ENCODE data around the gene SUPT5H.

SUPT5H gene

GRCh38 chr19:39410017-39410830 is 35.2 kb upstream of the SUPT5H start:
- TF ChIP-seq CTCF (IDR thresholded peaks at IDR 0.05; ENCODE audit: low read depth, low read length) (no peak), POLR2A (IDR thresholded peaks at IDR 0.05; ENCODE audit: extremely low read depth, insufficient read length) (no peak), MYC (IDR thresholded peaks at IDR 0.05; ENCODE audit: low read depth, low read length) (no peak), MAX (IDR thresholded peaks at IDR 0.05; ENCODE audit: low read depth, low read length) (no peak)
- peak; percentile 80 for DNase-seq (ENCODE audit: low read depth)
- peak overlapping the region; percentile 59 for H3K4me3 ChIP-seq (ENCODE audit: low read depth, low read length)

GRCh38 chr19:39410831-39411080 is 34.6 kb upstream of the SUPT5H start:
- peak overlapping the region; percentile 11 for H3K4me3 ChIP-seq (ENCODE audit: low read depth, low read length)
- no peak for DNase-seq (ENCODE audit: low read depth)
- no peak for TF ChIP-seq MAX (IDR thresholded peaks at IDR 0.05; ENCODE audit: low read depth, low read length)
- no peak for TF ChIP-seq MYC (IDR thresholded peaks at IDR 0.05; ENCODE audit: low read depth, low read length)
- TF ChIP-seq CTCF (IDR thresholded peaks at IDR 0.05; ENCODE audit: low read depth, low read length), result no peak
- TF ChIP-seq POLR2A (IDR thresholded peaks at IDR 0.05; ENCODE audit: extremely low read depth, insufficient read length), result no peak

- H3K4me3 ChIP-seq (ENCODE audit: low read depth, low read length), result peak overlapping the region; percentile 8
- DNase-seq (ENCODE audit: low read depth), result peak; percentile 60
- TF ChIP-seq MYC (IDR thresholded peaks at IDR 0.05; ENCODE audit: low read depth, low read length), result no peak
- TF ChIP-seq MAX (IDR thresholded peaks at IDR 0.05; ENCODE audit: low read depth, low read length), result no peak
- TF ChIP-seq POLR2A (IDR thresholded peaks at IDR 0.05; ENCODE audit: extremely low read depth, insufficient read length), result no peak
- TF ChIP-seq CTCF (IDR thresholded peaks at IDR 0.05; ENCODE audit: low read depth, low read length), result no peak
Observed at GRCh38 chr19:39411081-39411831, 34.1 kb upstream of the SUPT5H start.

- peak overlapping the region; percentile 28 for H3K4me3 ChIP-seq (ENCODE audit: low read depth, low read length)
- no peak for TF ChIP-seq POLR2A (IDR thresholded peaks at IDR 0.05; ENCODE audit: extremely low read depth, insufficient read length)
- TF ChIP-seq MYC (IDR thresholded peaks at IDR 0.05; ENCODE audit: low read depth, low read length), result no peak
- TF ChIP-seq CTCF (IDR thresholded peaks at IDR 0.05; ENCODE audit: low read depth, low read length), result peak; percentile 64
- peak; percentile 87 for DNase-seq (ENCODE audit: low read depth)
Observed at GRCh38 chr19:39411832-39412099, 33.6 kb upstream of the SUPT5H start.

GRCh38 chr19:39412100-39412866 is 33.1 kb upstream of the SUPT5H start, which contains the start of gene PLEKHG2:
TSS of gene PLEKHG2 (plus strand) at chr19:39412669. CDS start at chr19:39414087, 1,418 bp downstream.
- DNase-seq (ENCODE audit: low read depth), result peak; percentile 97
- TF ChIP-seq MYC (IDR thresholded peaks at IDR 0.05; ENCODE audit: low read depth, low read length) (0 out of 2 replicates have a peak, but pooled peaks have one; percentile 45), MAX (IDR thresholded peaks at IDR 0.05; ENCODE audit: low read depth, low read length) (peak; percentile 89), CTCF (IDR thresholded peaks at IDR 0.05; ENCODE audit: low read depth, low read length) (peak; percentile 49), POLR2A (IDR thresholded peaks at IDR 0.05; ENCODE audit: extremely low read depth, insufficient read length) (peak; percentile 35)
- H3K4me3 ChIP-seq (ENCODE audit: low read depth, low read length), result peak within 1 kb of the TSS; percentile 65
